HG02943 (cell line): ENCODE data around the gene PTPN11.

Experiments used
- ATAC-seq: cut with Tn5 transposase; IDR thresholded peaks from one replicate; pipeline ENCODE4 v1.9.1; 2021; ENCODE audit warnings: mild to moderate bottlenecking, low read depth, moderate library complexity; ENCODE audit not compliant: unreplicated experiment

PTPN11 gene

DNA sequence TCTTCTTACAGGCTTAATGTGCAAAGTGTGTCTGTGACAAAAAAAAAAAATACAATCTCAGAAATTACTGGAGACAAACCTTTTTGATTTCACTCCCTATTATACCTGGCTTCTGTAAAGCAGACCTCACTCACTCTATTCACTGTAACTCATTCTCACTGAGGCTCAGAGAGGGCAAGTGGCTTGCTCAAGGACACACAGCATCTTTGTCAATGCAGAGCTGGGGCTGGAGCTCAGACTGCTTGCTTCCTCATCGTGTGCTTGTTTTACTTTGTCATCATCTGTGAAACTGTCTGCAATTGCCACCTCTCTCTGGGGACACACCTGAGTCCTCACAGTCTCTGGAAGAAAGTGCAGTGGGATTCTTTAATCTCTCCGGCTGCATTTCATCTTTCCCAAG lies 120.0 kb downstream of the PTPN11 start:
- no peak for ATAC-seq

DNA sequence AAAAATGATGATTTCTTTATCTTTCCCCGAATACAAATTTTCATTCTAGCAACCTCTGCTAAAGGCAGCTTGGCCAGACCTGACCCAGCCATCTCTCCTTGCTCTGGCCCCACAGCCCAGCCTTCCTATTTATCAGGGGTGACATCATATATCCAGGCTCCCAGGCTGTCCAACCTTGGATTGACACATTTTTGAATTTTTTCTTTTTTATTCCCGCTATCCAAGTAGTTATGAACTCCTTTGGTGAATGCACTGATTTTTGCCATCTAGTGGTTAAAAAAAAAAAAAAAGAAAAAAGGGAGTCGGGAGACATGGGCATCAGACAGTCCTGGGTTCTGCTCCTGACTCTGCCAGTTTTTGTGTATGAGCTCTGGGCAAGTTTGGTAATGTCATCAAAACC lies 120.5 kb downstream of the PTPN11 start:
- no peak for ATAC-seq

DNA sequence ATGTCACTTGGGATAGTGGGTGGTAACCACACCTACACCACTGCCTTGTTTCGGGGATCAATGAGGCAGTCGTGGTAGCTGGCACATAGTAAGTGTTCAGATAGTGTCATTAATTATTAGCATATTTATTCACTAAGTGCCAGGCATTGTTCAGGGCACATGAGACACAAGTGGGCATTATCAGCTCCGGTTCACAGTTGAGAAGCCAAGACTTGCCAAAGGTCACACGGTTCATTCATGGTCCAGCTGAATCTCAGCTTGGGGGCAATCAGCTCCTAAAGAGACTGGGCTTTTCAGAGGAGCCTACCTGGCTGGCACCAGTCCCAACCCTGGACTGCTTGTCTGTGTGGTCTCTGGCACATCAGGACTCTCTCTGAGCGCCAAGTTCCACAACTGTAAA lies 121.3 kb downstream of the PTPN11 start:
- no peak for ATAC-seq

DNA sequence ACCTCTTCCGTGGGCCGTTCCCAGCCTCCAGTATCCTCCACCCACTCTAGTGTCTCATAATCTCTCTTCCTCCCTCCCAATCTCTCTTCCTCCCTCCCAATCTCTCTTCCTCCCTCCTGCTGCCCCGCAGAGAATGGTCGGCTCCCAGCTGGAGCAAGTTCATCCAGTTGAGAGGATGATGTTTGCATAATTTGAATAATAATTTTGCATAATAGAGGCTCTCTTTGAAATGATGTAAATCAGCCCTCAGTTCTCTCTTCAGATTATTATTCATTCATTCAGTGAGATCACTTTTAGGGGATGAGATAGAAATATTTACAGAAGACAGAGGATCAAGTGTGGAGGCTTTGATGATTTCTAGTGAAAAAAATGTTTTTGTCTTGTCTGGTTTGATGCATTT lies 125.0 kb downstream of the PTPN11 start:
- ATAC-seq: no peak

DNA sequence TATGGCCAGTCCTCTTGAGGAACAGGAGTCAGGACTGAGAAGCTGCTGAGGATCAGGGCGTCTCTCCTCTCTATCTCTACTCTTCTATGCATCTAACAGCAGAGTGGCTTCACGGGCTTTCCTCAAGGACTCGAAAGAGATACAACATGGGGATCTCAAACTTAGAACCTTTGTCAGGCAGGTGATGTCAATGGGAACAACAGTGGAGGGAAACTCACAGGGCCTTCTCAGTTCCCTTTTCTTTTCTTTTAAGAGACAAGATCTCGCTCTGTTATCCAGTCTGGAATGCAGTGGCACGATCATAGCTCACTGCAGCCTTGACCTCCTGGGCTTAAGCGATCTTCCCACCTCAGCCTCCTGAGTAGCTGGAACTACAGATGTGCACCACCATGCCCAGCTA lies 127.6 kb downstream of the PTPN11 start:
- ATAC-seq: no peak

DNA sequence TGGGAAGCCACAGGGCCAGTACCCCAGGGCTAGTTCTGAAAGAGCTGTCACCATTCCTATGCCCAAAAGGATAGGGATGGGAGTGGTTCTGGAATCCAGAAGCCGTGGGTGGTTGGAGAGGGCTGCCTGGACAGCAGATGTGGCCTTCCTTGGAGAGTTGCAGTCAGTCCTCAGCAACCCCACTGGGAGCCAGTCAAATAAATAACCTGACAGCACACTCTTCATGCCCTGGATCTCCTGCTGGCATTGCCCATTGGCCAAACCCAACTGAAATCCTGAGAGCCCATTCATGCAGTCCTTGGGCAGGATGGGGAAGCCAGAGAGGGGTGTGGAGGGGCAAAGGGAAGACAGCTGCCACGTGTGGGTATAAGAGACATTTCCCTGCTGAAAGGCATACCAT lies 128.2 kb downstream of the PTPN11 start:
- no peak for ATAC-seq

DNA sequence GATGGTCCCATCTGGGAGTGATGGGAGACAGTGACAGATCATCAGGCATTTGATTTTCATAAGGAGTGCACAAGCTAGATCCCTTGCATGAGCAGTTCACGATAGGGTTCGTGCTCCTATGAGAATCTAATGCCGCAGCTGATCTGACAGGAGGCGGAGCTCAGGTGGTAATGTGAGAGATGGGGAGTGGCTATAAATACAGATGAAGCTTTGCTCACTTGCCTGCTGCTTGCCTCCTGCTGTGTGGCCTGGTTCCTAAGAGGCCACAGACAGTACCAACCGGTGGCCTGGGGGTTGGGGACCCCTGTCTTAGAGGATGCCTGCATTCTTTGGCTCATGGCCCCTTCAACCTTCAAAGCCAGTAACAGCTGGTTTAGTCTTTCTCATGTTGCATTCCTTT lies 130.3 kb downstream of the PTPN11 start:
- no peak for ATAC-seq

DNA sequence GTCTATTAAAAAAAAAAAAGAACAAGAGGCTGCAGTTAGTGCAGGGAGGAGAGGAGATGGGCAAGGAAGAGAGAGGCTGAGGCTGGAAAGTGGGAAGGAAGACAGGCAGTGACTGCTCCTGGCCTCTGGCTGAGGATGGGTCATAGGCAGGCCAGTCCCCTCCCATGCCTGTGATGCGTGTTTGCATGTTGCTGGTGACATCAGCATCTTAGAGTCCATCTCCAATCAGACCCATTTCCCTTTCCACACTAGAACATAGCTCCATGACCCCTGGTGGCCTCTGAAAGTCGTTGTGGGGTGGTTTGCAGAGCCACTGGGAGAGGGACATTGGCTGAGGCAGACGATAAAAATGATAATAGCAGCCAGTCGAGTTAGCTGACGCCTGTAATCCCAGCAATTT lies 132.9 kb downstream of the PTPN11 start:
- no peak for ATAC-seq

DNA sequence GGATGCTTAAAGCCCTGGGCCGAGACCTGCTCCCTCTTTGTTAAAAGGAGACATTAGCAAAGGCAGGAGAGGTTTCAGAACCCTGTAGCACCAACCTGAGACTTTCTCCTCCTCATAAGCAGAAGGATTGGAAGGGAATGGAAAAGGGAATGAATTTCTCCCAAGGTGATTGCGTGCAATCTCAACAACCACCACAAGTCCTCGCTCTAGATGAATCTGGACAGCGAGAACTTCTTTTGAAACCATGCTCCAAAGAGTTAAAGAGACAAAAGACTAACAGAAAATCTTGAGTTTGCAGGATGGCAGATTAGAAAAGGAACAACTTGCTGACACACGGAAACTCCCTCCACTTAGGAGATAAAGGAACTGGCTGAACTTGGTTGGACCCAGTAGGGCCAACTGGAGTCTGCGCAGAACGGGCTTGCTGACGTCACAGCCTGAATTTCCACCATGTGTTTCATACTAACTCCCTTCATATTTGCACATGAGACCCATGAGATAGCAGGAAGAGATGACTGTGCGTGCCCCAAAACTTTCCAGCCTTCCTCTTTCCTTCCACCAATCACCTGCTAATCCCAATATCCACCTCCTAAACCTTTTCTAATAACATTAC lies 137.0 kb downstream of the PTPN11 start:
- ATAC-seq: no peak

DNA sequence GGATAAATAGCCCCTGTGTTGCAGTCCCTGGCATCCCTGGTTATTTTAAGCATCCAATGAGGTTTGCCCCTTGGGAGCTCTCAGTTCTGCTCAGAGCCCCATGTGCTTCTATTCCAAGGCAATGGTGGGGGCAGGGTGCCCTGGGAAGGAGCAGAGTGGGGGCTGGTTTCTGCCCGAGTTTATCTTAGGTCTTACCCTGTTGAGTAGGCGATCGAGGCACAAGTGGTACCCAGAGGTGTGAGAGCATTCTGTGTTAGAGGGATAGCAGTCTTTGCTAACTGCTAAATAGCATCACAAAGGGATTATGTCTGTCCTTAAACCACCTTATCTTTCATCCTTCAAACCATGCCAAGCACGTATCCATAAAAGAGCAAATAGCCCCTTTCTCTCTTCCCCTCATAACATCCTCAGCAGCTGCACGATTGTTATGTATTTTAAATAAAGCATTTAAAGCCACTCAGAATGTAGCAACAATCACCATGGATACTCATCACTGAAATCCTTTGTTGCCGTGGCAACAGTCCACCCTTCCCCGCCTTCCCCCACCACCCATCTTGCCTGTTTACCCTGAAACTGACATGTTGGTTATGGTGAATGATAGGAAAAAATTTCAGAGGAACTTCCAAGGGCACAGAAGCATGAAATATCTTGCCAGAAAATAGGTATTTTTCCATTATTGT lies 139.3 kb downstream of the PTPN11 start:
- no peak for ATAC-seq
